Left forelimb (tissue), 1 donor: ENCODE results near the gene ADAMTS16.

Experiments
- DNase-seq: peaks from one replicate; pipeline ENCODE4 v3.0.0-alpha.2; 2018; ENCODE audit warnings: low spot score

The ADAMTS16 gene

GRCh38 chr5:5188376-5189050 lies 48.4 kb downstream of the ADAMTS16 start:
- no peak for DNase-seq

DNA sequence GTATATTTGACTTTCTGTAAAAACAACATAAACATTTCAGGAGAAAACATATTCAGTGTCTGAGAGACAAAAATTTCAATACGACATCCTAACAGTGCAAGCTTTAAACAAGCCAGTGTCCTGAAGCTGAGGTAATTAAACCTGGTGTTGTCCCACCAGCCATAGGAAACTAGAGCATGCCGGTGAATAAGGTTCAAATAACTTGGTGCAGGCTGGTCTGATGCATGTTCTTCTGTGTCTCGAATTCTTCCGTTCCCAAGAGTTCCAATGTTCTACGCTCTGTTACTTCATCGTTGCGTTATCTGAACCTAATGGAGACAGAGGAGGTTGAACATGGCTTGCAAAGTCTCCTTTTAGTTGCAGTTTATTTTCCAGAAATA lies 48.9 kb downstream of the ADAMTS16 start:
- DNase-seq = no peak

- DNase-seq = no peak
Observed at GRCh38 chr5:5191906-5192305, 51.8 kb downstream of the ADAMTS16 start.

DNA sequence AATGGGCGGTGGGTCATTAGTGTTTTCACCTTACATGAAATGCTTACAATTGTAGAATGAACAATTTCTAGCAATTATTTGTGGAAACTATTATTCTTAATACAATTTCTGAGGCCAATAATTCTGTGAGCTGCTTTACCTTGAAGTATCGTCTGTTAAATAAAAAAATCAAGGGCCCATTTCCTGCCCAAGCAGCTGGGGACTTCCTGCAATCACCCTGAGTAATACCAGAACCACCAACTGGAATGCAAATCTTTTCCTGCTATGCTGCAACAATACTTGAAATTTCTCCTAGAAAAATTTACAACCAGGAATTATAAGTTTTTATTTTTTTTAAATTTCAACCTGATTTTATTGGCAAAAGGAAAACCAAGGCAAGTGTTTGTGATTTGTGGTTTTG lies 52.6 kb downstream of the ADAMTS16 start:
- no peak for DNase-seq

DNA sequence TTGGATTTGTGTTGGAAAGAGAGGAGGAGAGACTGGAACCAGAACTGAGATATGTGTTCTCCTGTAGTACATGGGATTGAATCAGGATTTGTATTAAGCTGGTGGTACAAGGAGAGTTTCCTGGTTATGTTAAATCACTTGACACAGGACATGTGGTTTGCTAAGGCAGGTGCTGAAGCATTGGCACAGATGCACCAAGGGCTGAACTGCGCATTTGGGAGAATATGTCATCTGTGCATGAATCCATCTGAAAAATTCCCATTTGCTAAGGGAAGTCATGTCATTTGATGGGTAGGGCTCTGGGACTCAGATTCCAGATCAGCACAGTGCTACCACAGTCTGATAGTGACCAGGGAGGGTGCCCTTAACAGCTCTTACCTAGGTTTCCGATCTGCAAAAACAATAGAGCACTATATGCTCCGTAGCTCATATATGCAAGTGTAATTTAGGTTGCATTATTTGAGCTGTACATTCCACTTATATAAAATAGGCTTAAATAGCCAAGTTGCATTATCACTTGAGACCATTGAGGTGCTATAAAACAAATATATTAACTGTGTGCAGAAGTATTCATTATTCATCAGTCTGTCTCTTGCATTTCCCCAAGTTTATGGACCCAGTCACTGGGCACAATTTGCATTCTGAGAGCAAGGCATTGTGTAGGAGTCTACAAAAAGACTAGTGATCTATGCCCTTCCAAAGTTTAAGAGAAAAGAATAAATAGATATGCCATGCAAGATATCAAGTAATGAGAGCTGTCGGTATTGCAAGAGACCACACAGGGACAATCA lies 55.2 kb downstream of the ADAMTS16 start:
- no peak for DNase-seq

GRCh38 chr5:5198135-5198534 lies 58.0 kb downstream of the ADAMTS16 start:
- DNase-seq = no peak

DNA sequence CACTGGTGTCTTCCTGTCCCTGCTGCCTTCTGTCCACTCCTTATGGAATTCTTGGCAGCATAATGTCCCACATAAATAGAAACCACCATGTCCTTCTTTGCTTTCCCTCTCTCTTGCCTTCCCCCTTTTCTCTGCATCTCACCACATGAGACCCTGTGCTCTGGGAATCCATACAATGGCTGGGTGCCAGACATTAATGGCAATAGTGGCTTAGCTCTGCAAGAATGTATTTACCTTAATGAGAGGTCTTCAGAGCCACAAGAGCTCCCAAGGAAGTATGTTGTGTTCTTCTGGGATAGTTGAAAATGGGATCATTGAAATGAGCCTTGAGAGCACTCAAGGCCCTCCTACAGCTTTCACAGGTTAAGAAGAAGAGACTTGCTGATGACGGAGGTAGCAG lies 58.7 kb downstream of the ADAMTS16 start:
- no peak for DNase-seq

GRCh38 chr5:5199495-5199894 lies 59.4 kb downstream of the ADAMTS16 start:
- no peak for DNase-seq

GRCh38 chr5:5200133-5200532 lies 60.0 kb downstream of the ADAMTS16 start:
- no peak for DNase-seq

DNA sequence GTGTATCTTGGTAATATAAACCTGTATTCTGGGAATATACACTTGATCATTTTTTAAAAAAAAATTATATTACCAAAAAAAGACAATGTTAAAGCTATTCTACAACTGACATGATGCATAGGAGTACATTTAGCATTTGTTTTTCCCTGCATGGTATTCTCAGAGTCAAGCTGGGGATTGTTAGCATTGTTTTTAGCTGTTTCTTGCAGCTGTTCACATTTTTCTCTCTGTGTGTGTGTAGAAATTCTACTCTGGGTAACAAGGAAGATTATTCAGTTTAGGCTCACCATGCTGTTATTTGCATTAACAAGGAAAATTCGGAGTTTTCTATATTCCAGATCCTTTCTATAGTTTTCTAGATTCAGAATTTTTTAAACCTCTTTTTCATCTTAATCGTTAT lies 62.2 kb downstream of the ADAMTS16 start:
- DNase-seq = no peak

- DNase-seq = no peak
Observed at GRCh38 chr5:5203451-5203850, 63.3 kb downstream of the ADAMTS16 start.

DNA sequence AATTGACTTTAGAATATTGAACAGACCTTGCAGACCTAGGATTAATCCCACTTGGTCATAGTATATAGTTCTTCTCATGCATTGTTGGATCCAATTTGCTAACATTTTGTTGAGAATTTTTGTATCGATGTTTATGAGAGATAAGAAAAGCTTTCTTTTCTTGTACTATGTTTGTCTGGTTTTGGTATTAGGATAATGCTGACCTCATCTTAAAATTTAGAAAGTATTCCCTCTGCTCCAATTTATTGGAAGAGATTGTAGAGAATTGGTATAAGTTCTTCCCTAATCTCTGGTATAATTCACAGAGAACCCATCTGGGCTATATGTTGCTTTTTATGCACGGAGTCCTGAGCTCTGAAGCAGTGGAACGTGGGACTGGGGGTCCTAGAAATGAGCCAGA lies 67.7 kb downstream of the ADAMTS16 start:
- DNase-seq = no peak

DNA sequence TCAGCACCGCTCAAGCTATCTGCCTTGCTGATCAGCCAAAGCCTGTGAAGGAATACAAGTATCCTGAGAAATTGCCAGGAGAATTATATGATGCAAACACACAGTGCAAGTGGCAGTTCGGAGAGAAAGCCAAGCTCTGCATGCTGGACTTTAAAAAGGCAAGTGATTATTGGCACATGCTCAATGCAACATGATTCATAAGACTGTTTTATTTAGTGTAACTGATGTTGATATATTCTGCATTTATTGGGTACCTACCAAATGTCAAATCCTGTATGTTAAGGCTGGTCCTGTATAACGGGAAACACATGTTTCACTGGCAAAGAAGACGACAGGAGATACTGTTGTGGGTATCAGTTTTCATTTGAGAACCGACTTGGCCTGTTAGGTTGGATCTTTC lies 69.0 kb downstream of the ADAMTS16 start:
- DNase-seq = no peak

DNA sequence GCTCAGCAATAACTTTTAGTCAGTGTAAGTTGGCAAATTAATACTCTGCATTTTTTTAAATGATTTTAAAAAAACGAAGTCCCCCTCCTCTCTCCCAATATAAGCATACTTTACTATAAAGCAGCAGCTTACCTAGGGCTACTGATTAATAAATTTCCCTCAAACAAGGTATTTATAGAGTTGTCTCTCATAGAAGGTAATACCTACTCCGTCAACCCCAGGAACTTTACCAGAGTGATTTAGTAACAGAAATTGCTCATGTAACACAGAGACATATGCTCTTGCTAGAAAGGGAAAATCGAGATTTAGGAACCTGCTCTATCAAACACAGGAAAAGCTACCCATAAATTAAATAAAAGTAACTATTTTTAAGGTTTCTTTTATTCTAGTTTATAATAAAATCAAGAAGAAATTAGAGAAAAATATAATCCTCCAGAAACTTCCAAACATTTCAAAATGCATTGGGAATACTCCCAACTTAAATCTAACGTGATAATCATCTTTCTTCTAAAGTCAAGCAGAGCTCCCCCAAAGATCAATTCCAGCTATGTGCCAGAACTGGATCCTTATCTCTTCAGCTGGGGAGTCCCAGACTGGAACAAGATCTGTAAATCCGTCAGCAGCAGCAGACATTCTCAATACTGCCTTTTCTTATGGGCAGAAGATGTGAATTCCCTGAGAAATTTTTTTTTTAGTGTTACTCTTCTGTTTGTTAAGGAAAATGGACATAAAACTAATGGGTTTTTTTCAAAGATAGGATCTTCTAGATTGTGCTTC lies 69.6 kb downstream of the ADAMTS16 start:
- DNase-seq = no peak

- no peak for DNase-seq
Observed at GRCh38 chr5:5217371-5217770, 77.2 kb downstream of the ADAMTS16 start.

GRCh38 chr5:5218396-5218795 lies 78.3 kb downstream of the ADAMTS16 start:
- no peak for DNase-seq

DNA sequence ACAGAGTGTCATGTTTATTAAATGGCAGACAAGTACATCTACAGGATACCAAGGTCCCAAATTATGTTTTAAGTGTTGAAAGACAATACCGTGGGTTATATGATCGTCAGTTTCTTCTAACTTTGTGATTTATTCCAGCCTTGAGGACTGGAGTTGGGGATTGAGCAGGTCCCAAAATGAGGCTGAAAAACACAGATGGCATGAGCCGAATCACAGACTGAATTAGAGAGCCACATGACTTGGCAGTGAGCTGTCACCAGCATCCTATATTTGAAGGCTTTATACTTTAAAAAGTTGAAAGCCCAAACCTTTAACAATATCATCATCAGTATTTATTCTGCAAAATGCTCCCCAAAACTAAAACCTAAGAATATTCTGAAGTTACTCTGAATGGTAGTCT lies 79.4 kb downstream of the ADAMTS16 start:
- no peak for DNase-seq

DNA sequence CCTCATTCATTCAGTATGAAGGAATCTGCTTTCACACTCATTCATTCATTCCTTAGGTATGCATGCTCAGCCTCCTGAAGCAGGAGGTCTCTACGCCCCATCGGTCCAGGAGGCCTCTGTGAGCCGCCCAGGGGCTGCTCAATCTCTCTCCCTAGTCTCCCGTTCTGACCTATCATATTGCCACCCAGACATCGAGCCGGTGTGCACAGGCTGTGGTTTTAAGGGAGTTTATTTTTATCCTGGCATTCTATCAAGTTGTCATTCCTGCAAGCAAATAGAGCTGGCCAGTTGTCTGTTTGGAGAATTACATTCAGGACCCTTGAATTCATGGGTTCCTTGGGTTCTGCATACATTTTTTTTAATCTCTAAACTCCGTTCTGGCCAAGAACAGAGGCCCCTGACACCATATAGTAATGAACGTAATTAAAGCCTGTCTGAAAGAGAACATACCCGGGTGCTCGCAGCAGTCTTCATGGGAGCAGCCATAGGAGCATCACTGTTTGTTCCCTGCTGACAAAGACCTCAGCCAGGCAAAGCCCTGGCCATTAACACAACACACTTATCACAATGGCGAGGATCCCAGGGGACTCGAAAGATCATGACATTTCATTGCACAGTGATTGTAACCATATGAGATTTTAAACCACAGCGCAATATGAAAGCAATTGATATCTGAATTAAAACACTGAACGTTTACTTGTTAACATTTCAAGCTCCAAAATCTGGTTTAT lies 80.9 kb downstream of the ADAMTS16 start:
- no peak for DNase-seq

- DNase-seq = no peak
Observed at GRCh38 chr5:5221724-5222123, 81.6 kb downstream of the ADAMTS16 start.

DNA sequence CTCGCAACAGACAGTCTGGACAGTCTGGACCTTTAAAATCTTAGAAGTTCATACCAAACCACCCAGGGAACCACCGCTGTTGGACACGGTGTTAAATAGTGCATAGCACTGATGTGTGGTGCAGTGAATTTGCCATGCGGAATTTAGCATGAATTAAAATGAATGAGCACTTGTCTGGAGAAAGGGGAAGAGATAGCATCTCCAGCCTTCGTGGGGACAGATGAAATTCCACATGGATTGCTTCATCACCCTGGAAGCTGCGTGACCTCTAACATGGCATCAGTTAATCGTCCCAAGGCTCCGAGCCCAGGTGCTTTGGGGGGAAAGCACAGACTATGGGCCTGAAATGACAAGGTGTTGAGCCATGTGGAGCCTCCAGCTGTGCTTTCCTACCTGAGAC lies 91.4 kb downstream of the ADAMTS16 start:
- no peak for DNase-seq

- no peak for DNase-seq
Observed at GRCh38 chr5:5234912-5235311, 94.8 kb downstream of the ADAMTS16 start.

DNA sequence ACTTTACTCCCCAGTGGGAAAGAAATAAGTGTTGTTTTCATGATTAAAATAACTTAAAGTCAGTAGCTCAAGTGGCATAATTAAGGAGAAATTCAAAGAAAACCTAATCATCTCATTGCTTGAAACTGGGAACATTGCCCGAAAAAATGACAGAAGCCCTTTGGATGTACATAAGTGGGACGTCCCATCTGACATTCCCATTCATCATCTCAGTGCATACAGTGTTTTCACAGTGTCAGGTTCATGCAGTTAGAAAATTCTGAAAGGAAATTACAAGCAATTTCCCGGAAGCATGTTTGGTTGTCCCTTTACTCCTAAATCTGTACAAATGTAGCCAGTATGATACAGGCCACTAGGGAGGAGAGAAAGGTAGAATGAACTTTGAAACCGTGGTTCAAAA lies 95.6 kb downstream of the ADAMTS16 start:
- DNase-seq = no peak
